Neutrophil (primary cell): Measurements from ENCODE around the gene BEST3.

Experiments used
- H3K27ac ChIP-seq: fragments of 200-600 bp; sonication (generic); 2 replicates; pipeline ENCODE4 v1.5.1; 2016; ENCODE audit warnings: mild to moderate bottlenecking, moderate library complexity
- H3K27me3 ChIP-seq: fragments of 200-600 bp; sonication (generic); 2 replicates; pipeline ENCODE4 v1.6.0; 2016; ENCODE audit warnings: mild to moderate bottlenecking
- H3K36me3 ChIP-seq: fragments of 200-600 bp; sonication (generic); 2 replicates; pipeline ENCODE4 v1.5.1; 2017
- H3K4me1 ChIP-seq, 2 experiments: fragments of 200-600 bp in 1 of 2; sonication (generic) in 1 of 2; 1 replicate in 1 of 2; 2 replicates in 1 of 2; pipeline versions ENCODE4 v1.5.1 to v1.6.1; 2013 to 2016; ENCODE audit warnings: low read depth in 1 of 2, low read length in 1 of 2, mild to moderate bottlenecking in 1 of 2, moderate library complexity in 1 of 2; ENCODE audit not compliant: control insufficient read depth in 1 of 2, insufficient read depth in 1 of 2
- H3K4me3 ChIP-seq, 2 experiments: fragments of 200-600 bp in 1 of 2; sonication (generic) in 1 of 2; 1 replicate in 1 of 2; 2 replicates in 1 of 2; pipeline ENCODE4 v1.5.1; 2013 to 2016; ENCODE audit warnings: low read depth in 1 of 2, low read length in 1 of 2, mild to moderate bottlenecking in 1 of 2, moderate library complexity in 1 of 2
- H3K9me3 ChIP-seq: fragments of 200-600 bp; sonication (generic); 2 replicates; pipeline ENCODE4 v1.5.1; 2016
- TF ChIP-seq, protein P1 (sequence below): fragments of 200-600 bp; sonication (generic); IDR thresholded peaks from 2 replicates; pipeline ENCODE4 v1.5.1; 2016; ENCODE audit warnings: antibody characterized with exemption

BEST3 gene

DNA sequence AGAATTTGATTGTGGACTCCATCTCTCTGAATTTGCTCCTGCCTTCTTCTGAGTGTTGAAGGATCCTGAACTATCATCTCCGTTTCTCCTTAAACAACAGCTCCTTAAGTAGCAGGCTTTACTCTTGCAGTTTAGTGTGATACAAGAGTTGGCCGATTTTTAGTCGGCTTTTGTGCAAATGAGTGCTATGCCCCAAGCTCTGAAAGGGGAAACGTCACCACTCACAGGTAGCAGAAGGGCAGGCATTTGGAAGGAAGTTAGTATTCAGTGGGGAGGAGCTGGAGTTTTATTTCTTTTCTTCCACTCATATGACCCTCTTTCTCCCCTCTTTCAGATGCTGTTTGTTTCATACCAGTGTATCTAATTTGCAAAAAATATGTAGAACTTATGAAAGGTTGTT, 51.9 kb downstream of the BEST3 start:
- no peak overlapping the region for H3K4me3 ChIP-seq
- TF ChIP-seq, protein P1, sequence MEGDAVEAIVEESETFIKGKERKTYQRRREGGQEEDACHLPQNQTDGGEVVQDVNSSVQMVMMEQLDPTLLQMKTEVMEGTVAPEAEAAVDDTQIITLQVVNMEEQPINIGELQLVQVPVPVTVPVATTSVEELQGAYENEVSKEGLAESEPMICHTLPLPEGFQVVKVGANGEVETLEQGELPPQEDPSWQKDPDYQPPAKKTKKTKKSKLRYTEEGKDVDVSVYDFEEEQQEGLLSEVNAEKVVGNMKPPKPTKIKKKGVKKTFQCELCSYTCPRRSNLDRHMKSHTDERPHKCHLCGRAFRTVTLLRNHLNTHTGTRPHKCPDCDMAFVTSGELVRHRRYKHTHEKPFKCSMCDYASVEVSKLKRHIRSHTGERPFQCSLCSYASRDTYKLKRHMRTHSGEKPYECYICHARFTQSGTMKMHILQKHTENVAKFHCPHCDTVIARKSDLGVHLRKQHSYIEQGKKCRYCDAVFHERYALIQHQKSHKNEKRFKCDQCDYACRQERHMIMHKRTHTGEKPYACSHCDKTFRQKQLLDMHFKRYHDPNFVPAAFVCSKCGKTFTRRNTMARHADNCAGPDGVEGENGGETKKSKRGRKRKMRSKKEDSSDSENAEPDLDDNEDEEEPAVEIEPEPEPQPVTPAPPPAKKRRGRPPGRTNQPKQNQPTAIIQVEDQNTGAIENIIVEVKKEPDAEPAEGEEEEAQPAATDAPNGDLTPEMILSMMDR, result no peak
- H3K4me1 ChIP-seq, result no peaks in the 10 kb centered on the region
- no peak overlapping the region for H3K27ac ChIP-seq
- H3K9me3 ChIP-seq, result no peaks in the 10 kb centered on the region
- no peaks in the 10 kb centered on the region for H3K36me3 ChIP-seq
- peaks cover 9% of the 10 kb centered on the region for H3K27me3 ChIP-seq

DNA sequence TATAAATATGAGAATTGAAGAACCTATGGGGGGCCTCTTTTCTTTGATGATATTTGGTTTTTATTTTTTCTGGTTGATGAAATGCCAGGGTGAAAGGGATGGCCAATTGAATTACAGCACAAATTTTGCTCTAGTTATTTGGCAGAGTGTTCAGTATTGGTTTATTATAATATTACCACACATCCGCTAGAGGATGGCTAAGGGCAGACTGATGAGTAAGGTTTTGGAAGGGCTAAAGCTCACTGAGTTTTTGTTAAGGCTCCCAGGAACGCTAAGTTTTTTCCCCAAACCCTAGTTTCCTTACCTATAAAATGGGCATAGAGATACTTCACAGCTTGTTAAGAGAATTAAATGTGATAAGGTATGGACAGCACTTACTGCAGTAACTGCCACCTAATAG, 54.1 kb downstream of the BEST3 start:
- no peaks in the 10 kb centered on the region for H3K36me3 ChIP-seq
- TF ChIP-seq, protein P1, result no peak
- no peaks in the 10 kb centered on the region for H3K9me3 ChIP-seq
- no peak overlapping the region for H3K27ac ChIP-seq
- no peak overlapping the region for H3K4me3 ChIP-seq
- H3K4me1 ChIP-seq, result no peaks in the 10 kb centered on the region
- peaks cover 9% of the 10 kb centered on the region for H3K27me3 ChIP-seq

DNA sequence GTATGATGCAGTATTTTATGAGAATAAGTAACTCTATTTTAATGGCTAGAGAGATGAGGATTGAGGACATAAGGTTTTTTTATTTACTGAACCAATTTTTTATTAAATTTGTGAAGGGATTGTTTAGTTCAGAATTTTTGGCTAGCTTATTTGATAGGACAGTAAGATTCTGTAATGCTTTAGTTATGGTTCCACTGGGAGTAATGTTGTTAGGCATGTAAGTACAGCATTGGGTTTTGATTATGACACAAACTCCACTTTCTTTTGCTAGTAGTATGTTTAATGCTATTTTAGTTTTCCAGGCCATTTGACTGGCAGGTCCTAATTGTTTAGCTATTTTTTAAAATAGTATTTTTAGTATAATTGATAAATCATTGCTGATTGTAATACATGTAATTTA, 54.6 kb downstream of the BEST3 start:
- no peaks in the 10 kb centered on the region for H3K9me3 ChIP-seq
- no peak overlapping the region for H3K27ac ChIP-seq
- H3K4me1 ChIP-seq, result no peaks in the 10 kb centered on the region
- TF ChIP-seq, protein P1, result no peak
- no peaks in the 10 kb centered on the region for H3K36me3 ChIP-seq
- H3K4me3 ChIP-seq, result no peak overlapping the region
- peaks cover 9% of the 10 kb centered on the region for H3K27me3 ChIP-seq

DNA sequence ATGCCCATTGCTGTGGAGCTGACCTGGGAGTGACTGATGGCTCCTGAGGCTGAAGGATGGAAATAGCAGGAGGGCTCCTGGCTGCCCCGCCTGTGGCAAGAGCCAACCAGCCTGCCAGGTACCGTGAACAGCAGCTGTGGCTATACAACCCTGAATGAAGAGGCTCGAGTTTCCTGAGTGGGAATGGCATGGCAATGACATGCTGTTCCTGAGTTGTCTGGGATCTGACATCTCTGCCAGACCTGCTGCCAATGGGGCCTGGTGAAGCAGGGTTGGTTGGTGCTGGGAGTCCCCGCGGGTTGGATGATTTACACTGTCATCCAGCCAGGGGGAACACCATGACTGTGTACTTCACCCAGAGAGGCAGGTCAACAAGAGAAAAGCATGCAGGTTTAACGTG, 56.6 kb downstream of the BEST3 start:
- no peaks in the 10 kb centered on the region for H3K4me1 ChIP-seq
- no peaks in the 10 kb centered on the region for H3K36me3 ChIP-seq
- TF ChIP-seq, protein P1, result no peak
- H3K4me3 ChIP-seq, result no peak overlapping the region
- no peaks in the 10 kb centered on the region for H3K9me3 ChIP-seq
- H3K27ac ChIP-seq, result no peak overlapping the region
- H3K27me3 ChIP-seq, result no peaks in the 10 kb centered on the region

DNA sequence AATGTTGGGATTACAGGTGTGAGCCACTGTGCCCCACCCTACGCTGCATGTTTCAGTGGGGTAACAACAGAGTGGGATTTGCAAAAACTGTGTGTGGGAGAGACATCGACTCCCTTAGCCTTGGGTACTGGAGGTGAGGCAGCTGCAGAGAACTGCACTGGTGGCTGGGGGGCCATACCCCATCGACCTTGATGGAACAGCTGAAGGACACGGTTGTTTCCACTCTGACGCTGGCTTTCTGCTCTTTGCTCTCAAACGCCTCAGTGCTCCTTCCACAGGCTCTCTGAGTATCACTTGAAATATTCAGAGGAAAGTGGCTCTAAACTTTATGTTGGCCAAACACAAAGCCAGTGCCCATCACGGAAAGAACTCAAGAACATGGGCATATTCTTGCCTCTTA, 57.6 kb downstream of the BEST3 start:
- TF ChIP-seq, protein P1, result no peak
- Histone ChIP-seq H3K9me3 (no peaks in the 10 kb centered on the region), H3K4me1 (no peaks in the 10 kb centered on the region), H3K27me3 (no peaks in the 10 kb centered on the region), H3K27ac (no peak overlapping the region), H3K36me3 (no peaks in the 10 kb centered on the region), H3K4me3 (no peak overlapping the region)
